ENCODE results near the gene MAP3K7.
"Not testable (repeated sequence)": the region's sequence is repeated elsewhere in the genome, so short reads cannot be mapped to it uniquely, and the experiment has no call there.

MAP3K7 gene

GRCh38 chr6:90575267-90575666 is 11.6 kb downstream of the MAP3K7 start:
- DNase-seq, result no peak

DNA sequence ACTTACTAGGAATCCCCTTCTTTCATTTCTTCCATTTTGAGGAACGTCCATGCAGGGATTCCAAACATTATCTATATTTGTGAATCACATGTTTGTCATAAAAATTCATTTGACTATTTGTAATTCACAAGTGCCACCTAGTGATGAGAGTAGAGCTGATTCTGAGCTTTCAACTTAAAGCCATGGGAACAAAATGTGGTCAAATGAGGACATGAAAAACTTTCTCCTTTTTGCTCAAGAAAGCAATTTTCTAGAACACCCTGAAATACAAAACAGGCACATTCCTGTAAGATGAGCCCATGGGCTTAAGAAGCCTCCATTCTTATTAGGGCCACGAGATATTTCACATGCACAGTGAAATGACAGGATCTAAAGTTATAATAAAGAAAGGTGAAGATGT is 12.3 kb downstream of the MAP3K7 start:
- DNase-seq, result no peak

DNA sequence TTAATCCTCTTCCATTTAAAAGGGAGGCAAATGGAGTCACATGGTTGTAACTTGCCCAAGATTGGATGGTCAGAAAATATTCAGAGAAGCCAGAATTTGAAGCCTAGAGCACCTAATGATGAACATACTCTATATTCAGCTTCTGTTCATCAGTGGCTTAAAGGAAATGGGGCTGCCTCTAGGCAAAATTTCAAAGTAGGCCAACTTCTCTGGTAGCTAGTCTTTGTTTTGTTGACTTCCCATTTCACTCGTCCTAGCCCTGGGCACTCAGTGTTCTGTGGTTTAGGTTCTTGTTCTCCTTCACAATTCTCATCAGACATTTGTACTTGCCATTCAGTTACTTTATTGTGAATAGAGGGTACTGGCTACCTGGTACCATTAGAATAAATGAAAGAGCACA is 13.2 kb downstream of the MAP3K7 start:
- DNase-seq, result no peak

DNA sequence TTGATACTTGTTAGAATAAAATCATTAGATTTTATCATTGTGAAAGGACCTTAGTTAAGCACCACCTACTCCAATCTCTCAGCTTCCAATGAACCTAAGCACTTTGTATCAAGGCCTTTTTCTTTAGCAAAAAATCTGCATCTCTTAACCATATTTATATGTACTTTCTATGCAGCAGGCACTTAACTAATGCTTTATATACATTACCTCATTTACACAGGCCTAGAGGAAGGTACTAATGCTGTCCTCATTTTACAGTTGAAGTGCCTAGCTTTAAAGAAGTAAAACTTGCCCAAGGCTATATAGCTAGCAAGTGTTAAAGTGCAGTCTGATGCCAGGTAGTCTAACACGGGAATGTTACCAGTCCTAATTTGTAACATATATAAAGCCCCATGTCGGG is 14.0 kb downstream of the MAP3K7 start:
- DNase-seq, result no peak

GRCh38 chr6:90569223-90569622 is 17.6 kb downstream of the MAP3K7 start:
- no peak for DNase-seq

DNA sequence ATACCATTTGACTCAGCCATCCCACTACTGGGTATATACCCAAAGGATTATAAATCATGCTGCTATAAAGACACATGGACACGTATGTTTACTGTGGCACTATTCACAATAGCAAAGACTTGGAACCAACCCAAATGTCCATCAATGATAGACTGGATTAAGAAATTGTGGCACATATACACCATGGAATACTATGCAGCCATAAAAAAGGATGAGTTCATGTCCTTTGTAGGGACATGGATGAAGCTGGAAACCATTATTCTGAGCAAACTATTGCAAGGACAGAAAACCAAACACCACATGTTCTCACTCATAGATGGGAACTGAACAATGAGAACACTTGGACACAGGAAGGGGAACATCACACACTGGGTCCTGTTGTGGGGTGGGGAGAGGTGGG is 19.2 kb downstream of the MAP3K7 start:
- DNase-seq, result not testable (repeated sequence)

- DNase-seq, result not testable (repeated sequence)
Measured at GRCh38 chr6:90562341-90562740, 24.5 kb downstream of the MAP3K7 start.

DNA sequence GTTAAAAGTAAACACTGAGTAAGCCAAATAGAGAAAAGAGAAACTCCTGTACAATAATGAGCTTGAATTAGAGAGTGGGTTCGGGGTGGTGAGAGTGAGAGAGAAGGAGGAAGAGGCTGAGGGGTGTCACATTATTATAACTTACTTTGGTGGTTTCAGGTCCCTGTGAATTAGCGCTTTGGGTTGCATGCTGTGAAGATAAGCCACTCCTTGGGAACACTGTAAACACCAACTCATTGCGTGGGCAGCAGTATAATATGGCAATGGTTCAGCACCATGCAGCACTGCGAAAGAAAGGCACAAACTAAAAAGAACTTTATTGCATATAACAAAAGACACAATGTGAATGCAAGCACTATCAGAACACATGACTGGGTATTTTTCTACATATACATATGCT is 26.9 kb downstream of the MAP3K7 start:
- no peak for DNase-seq

DNA sequence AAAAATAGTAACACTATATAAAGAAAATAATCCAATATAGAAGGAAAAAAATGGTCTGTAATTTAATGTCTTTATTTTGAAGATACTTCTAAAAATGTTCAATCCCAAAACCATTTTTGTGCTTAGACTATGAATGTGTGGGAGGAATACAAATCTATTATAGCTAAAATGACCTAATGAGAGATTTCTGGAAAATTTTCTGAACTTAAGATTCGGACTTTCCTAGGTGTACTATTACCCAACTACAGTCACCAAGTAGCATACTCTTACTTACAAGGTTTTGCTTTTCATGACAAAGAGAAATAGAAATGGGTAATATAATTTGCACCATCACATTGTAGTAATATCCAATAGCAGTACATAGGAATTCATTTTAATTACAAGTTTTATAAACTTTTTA is 29.9 kb downstream of the MAP3K7 start:
- no peak for DNase-seq

DNA sequence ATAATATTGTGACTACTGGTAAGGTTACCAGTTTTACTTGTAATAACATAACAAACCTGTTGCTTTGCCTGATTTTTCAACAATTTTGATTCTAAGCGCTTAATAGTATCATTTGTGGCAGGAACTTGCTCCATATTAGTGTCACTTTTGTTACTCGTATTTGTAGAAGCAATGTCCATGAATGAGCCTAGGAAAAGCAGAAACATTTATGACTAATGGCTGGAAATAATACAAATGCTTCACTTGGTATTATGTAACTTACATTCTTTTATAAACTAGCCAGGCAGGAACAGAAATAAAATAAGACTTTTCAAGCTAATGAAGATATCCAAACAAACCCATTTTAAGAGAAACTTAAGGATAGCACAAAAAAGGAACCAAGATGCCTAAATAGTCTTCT is 38.9 kb downstream of the MAP3K7 start:
- DNase-seq, result no peak

GRCh38 chr6:90547079-90547478 is 39.8 kb downstream of the MAP3K7 start:
- DNase-seq, result no peak

GRCh38 chr6:90545448-90545847 is 41.4 kb downstream of the MAP3K7 start:
- DNase-seq, result no peak

GRCh38 chr6:90544741-90545140 is 42.1 kb downstream of the MAP3K7 start:
- DNase-seq, result no peak

DNA sequence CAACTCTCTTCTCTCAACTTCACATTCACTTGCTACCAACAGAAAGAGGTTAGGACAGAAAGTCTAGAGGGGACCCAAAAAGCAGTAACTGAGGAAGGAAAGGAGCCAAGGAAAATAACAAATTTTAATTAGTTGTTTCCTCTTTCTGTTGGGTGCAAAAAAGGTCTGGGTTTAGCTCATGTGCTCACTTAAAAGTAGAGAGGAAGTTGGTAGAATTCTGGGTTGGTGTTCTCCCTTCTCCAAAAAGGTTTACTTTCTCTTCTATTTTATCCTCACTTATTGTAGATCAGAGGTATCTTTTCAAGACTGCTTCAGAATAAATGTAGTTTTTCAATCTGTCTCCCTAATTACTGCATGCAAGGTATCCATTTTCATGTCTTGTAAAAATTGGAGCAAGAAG is 42.8 kb downstream of the MAP3K7 start:
- DNase-seq, result no peak

DNA sequence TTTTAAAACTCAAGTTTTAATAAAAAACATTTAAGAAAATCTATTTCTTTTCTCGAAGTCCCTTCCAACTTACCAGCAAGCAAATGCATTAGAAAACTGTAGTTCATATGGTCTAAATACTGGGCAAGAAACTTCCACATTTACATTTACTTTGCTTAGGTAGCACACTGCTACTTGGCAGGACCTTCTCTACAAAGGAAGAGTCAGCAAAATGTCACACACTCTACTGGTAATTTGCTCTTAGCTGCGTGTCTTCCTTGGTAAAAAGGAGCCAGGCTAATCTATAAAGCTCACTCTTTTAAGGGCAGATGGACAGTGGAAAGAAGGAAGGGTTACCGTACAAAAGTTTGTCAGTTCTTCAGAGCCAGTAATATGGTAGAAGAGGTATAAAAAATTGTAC is 45.7 kb downstream of the MAP3K7 start:
- no peak for DNase-seq

- DNase-seq, result no peak
Measured at GRCh38 chr6:90538278-90539046, 48.4 kb downstream of the MAP3K7 start.

DNA sequence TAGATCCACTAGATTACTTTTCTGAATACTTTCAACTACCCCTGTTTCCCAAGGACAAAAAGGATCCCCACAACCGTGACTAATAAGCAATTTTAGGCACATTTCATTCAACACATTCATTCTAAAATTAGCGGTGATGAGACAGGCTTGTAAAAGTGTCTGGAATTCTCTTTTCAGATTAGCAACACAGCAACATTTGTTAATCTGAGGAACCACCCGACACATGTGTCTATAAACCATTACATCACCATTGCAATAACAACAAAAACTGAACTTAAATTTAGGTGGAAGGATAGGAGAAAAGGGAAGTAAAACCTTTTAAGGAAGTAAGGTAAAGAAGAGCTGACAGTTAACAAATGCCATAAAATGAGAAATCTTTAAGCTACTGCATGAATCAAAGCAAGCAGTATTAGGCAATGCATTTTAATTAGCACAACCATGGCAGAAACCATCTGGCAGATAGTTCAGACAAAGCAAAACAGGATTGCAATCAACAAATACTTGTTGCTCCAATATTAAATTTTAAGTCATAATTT is 49.1 kb downstream of the MAP3K7 start:
- DNase-seq, result no peak

- DNase-seq, result no peak
Measured at GRCh38 chr6:90537027-90537426, 49.8 kb downstream of the MAP3K7 start.

DNA sequence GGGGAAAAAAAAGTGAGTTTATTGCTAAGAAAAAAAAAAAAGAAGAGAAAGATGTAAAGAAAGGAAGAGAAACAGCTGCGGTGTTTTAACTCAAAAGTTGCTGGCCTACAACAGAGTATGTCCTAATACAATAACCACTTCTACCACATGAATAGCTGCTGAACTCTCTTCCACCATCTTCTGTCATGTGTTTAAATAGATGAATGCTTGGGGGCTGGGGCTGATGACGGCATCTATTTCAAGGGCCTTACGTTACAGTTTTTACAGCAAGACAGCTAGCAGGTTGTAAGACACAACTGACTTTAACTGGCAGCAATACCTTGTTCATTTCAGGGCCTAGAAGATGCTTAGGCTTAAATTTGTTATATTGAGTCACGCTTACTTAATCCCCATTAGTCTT is 50.4 kb downstream of the MAP3K7 start:
- DNase-seq, result no peak

DNA sequence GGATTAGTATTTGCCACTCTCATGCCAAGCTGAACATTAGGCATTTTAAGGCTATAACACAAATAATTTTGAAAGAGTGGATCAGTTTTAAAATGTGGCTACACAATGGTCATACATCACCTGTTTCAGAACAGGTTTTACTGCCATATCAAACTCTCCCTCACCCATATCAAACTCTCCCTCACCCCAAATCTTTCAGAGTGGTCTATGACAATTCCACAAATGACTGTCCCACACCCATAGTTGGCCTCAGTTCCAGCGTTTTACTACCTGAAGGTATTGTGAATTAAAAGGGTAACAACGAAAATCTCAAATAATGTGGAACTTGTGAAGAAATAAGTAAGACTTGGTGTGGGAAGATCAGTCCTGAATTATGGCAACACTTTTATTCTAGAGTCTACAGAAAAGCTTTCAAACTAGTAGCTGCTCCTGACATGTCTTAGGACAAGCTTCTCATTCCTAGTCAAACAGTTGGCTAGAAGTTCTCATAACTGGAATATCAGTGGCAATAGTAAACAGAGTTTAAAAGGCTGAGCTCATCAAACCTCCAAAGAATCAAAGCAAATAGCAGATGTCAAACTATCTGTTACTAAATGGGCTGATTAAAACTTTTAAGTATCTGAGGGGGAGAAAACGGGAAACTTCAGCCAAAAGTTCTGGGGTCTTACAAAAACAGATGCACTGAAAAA is 52.4 kb downstream of the MAP3K7 start:
- DNase-seq, result no peak

DNA sequence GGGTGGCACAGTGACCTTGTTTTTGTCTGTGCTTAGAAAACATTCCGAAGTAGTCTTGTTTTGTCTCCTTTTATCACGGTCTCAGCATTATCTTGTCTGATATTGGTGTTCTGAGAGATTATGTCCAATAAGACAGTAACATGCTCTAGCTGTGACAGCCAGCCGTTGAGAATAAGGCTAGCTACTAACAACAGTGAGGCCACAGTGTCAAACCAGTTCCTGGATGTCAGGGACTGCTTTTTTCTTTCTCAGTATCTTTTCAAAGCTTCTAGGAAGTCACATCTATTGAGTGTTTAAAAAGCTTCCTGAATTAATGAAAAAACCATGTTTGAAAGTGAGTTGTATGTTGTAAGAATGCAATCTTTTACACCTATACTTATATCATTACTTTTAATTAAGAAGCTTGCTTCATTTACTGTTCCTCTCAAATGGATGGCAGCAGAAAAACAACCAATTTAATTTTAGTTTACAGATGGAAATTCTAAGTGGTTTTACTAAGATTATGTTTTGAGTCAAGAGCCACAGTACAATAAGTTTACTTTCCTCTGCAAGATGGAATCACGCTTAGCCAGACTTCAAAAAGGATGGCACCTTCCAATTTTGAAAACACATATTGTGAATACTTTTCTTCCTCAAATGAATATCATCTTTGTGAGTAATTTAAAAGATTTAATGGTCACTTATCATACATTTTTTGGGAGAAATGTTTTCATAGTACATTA is 53.1 kb downstream of the MAP3K7 start:
- no peak for DNase-seq

DNA sequence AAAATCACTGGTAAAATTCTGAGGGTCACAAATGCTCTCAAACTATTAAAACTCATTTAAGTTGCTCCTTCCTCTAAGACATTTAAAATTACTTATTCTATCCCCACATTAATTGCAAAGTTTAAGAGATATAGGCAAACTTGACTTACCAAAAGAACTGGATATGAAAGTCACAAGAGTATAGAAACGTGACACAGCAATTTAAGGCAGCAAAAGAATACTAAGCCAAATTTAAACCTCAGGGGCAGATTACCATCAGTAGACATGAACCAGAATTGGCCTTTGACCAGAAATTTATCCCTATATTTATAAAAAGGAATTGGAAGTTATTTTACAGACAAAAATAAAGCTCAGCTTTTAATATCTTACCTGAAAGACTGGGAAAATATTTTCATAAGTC is 56.0 kb downstream of the MAP3K7 start:
- DNase-seq, result no peak

DNA sequence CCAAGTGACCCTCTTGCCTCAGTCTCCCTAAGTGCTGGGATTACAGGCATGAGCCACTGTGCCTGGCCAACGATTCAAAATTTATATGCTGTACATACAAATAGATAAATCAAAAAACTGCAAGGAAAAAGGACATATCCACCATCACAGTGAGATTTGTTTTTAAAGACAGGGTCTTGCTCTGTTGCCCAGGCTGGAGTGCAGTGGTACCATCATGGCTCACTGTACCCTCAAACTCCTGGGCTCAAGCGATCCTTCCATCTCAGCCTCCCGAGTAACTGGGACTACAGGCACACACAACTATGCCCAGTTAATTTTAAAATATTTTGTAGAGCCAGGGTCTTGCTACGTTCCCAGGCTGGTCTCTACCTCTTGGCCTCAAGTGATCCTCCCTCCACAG is 61.5 kb downstream of the MAP3K7 start:
- no peak for DNase-seq

- DNase-seq, result no peak
Measured at GRCh38 chr6:90523779-90524310, 63.0 kb downstream of the MAP3K7 start.

Measured in activated naive CD4-positive, alpha-beta T cell treated with Interleukin-2 at 50 U/mL for 16 hours (primary cell).